A673 (cell line): ENCODE data around the gene HAPLN2. TPM values are rescaled to one million over a fixed set of nuclear protein-coding genes. Genes with fewer than 3 reads are reported as not detected.

ENCODE experiments used
- BruUV-seq: library from RNA; stranded (reverse); fragments of 400-500 nt; replicated peaks from 2 replicates; lab custom pipeline; 2021; lab: Mats Ljungman, UMichigan
- CTCF ChIA-PET: fragments of 300-600 bp; sonication (Branson Sonifier 250); formaldehyde crosslinking; loops from one replicate; lab custom pipeline; 2022; ENCODE audit warnings: antibody characterized with exemption; lab: Charles Lee
- POLR2A ChIA-PET: fragments of 300-600 bp; sonication (Branson Sonifier 250); formaldehyde crosslinking; loops from one replicate; lab custom pipeline; 2022; ENCODE audit warnings: antibody characterized with exemption; ENCODE audit not compliant: low non-redundant PET; lab: Charles Lee
- DNase-seq: peaks from one replicate; pipeline ENCODE4 v3.0.0-alpha.2; 2015; ENCODE audit warnings: low spot score
- H3K27ac ChIP-seq: fragments of 200-600 bp; sonication (generic); 2 replicates; pipeline ENCODE4 v1.5.1; 2016; ENCODE audit warnings: mixed run types, low read depth, mild to moderate bottlenecking, mixed read lengths, antibody characterized with exemption, low read length; ENCODE audit not compliant: poor library complexity, severe bottlenecking
- H3K27me3 ChIP-seq: fragments of 200-600 bp; sonication (generic); replicated peaks from 2 replicates; pipeline ENCODE4 v1.6.1; 2017; ENCODE audit warnings: mixed run types, low read depth, mild to moderate bottlenecking, mixed read lengths, antibody characterized with exemption, low read length; ENCODE audit not compliant: insufficient read depth, poor library complexity
- H3K36me3 ChIP-seq: fragments of 200-600 bp; sonication (generic); 2 replicates; pipeline ENCODE4 v1.6.1; 2016; ENCODE audit warnings: mixed run types, mild to moderate bottlenecking, mixed read lengths, antibody characterized with exemption, low read length; ENCODE audit not compliant: insufficient read depth, poor library complexity, severe bottlenecking
- H3K4me1 ChIP-seq: fragments of 200-600 bp; sonication (generic); 2 replicates; pipeline ENCODE4 v1.6.1; 2017; ENCODE audit warnings: mixed run types, mild to moderate bottlenecking, mixed read lengths, antibody characterized with exemption, low read length; ENCODE audit not compliant: insufficient read depth, poor library complexity, severe bottlenecking
- H3K4me3 ChIP-seq: fragments of 200-600 bp; sonication (generic); 2 replicates; pipeline ENCODE4 v1.5.1; 2016; ENCODE audit warnings: low read depth, mixed run types, mild to moderate bottlenecking, mixed read lengths, low read length; ENCODE audit not compliant: poor library complexity, severe bottlenecking
- H3K9me3 ChIP-seq: fragments of 200-600 bp; sonication (generic); 2 replicates; pipeline ENCODE4 v1.6.1; 2016; ENCODE audit warnings: mixed run types, low read depth, mild to moderate bottlenecking, mixed read lengths, antibody characterized with exemption, low read length; ENCODE audit not compliant: poor library complexity, severe bottlenecking
- EZH2 ChIP-seq: fragments of 200-600 bp; sonication (generic); IDR thresholded peaks from 2 replicates; pipeline ENCODE4 v1.6.1; 2017; ENCODE audit warnings: borderline replicate concordance, low read depth, mild to moderate bottlenecking, mixed read lengths, antibody characterized with exemption, low read length; ENCODE audit not compliant: poor library complexity, severe bottlenecking
- intact Hi-C: fragments of 100-400 bp; cut with micrococcal nuclease; formaldehyde crosslinking; loops from one replicate; pipeline ENCODE4 v1.10.0; 2022; ENCODE audit not compliant: unreplicated experiment
- total RNA-seq: library from RNA; stranded (reverse); gene quantifications from 2 replicates; pipeline ENCODE4 v1.2.3, GENCODE V29; 2021
- TF ChIP-seq, protein P1 (sequence below): fragments of 300-800, 200-600 bp; sonication (generic); conservative IDR thresholded peaks from 2 replicates; pipeline ENCODE4 v1.5.1; 2017; ENCODE audit warnings: low read depth, mild to moderate bottlenecking, antibody characterized with exemption, low read length, moderate library complexity, mixed read lengths

The HAPLN2 gene
- total RNA-seq, 1 experiment from 2014 or later = not detected

DNA sequence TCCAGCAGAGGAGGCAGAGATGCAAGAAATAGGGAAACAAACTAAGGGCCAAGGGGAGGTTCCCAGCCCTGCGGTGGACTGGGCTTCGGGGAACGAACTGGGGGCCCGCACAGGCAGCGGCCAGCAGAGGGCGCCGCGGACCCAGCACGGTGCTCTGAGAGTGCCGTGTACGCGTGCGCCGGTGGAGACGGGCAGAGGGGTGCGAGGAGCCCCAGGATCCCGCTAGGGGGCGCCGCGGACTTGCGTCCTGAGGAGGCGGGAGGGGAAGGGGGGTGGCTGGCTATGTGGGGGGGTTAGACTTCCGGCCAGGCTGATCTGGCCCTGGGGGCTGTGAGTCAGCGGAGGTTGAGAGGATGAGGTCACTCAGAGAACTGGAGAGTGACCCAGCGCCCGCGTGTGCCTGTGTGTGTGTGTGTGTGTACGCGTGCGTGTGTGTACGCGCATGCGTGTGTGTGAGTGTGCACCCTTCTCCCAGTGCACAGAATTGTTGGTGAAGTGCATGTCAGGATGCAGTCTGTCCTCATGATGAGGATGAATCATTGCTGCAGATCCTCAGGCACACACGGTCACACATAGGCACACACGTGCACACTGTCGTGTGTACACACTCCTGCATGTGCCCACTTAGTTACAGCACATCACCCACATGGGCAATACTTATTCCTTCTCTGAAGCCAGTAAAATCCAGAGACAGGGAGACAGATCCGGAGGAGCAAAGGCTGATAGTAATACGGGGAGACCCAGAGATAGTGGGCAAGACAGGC lies 41.0 kb downstream of the HAPLN2 start:
- no peaks in the 10 kb centered on the region for H3K36me3 ChIP-seq
- H3K4me1 ChIP-seq = peaks cover 53% of the 10 kb centered on the region
- peaks cover 22% of the 10 kb centered on the region for H3K27me3 ChIP-seq
- intact Hi-C loops = loop anchor here (2.0 kb wide), 1 partner anchor 17 kb away; the partner anchor contains the start of gene NES
- peak; percentile 96 for DNase-seq
- H3K27ac ChIP-seq = no peak overlapping the region
- no TSS peak for BruUV-seq
- ChIA-PET CTCF (interaction anchor here (0.6 to 1.6 kb wide), 7 partner anchors 17 to 46 kb away, joined by 3 to 5 read pairs (median 3); partner anchors contain the start of gene NES), POLR2A (interaction anchor here (0.6 kb wide), 1 partner anchor 17 kb away, joined by 7 read pairs; no protein-coding TSS in a partner anchor)
- H3K9me3 ChIP-seq = no peaks in the 10 kb centered on the region
- H3K4me3 ChIP-seq = no peak overlapping the region
- TF ChIP-seq EZH2 = no peak
- TF ChIP-seq, protein P1, sequence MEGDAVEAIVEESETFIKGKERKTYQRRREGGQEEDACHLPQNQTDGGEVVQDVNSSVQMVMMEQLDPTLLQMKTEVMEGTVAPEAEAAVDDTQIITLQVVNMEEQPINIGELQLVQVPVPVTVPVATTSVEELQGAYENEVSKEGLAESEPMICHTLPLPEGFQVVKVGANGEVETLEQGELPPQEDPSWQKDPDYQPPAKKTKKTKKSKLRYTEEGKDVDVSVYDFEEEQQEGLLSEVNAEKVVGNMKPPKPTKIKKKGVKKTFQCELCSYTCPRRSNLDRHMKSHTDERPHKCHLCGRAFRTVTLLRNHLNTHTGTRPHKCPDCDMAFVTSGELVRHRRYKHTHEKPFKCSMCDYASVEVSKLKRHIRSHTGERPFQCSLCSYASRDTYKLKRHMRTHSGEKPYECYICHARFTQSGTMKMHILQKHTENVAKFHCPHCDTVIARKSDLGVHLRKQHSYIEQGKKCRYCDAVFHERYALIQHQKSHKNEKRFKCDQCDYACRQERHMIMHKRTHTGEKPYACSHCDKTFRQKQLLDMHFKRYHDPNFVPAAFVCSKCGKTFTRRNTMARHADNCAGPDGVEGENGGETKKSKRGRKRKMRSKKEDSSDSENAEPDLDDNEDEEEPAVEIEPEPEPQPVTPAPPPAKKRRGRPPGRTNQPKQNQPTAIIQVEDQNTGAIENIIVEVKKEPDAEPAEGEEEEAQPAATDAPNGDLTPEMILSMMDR = peak; percentile 100

DNA sequence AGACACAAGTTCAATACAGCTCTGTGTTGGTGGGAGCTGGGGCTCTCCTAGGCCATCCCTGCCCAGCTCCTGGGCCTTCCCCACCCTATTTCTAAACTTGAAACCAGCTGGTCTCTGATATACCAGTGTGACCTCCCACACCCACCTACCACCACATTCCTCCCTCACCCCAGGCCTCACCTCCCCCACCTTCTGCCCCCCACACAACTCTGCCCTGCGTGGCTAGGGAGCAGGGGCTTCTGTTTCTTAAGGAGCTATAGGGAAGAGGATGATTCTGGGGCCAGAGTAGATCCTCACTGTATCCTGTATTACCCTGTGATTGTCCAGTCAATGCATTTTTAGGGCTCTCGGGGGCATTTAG lies 41.5 kb downstream of the HAPLN2 start:
- H3K27ac ChIP-seq = no peak overlapping the region
- ChIA-PET CTCF (interaction anchor here (0.5 to 1.6 kb wide), 4 partner anchors 12 to 127 kb away, joined by 4 to 9 read pairs (median 6); no protein-coding TSS in a partner anchor), POLR2A (interaction anchor here (0.6 kb wide), 1 partner anchor 16 kb away, joined by 7 read pairs; no protein-coding TSS in a partner anchor)
- H3K4me1 ChIP-seq = peaks cover 53% of the 10 kb centered on the region
- no peak overlapping the region for H3K4me3 ChIP-seq
- H3K27me3 ChIP-seq = peaks cover 17% of the 10 kb centered on the region
- TSS peak; percentile 80 for BruUV-seq
- DNase-seq = no peak
- no peaks in the 10 kb centered on the region for H3K9me3 ChIP-seq
- TF ChIP-seq, protein P1 = no peak
- no peak for TF ChIP-seq EZH2
- no peaks in the 10 kb centered on the region for H3K36me3 ChIP-seq
- intact Hi-C loops = loop anchor here (2.0 kb wide), 1 partner anchor 16 kb away; the partner anchor contains the start of gene NES

DNA sequence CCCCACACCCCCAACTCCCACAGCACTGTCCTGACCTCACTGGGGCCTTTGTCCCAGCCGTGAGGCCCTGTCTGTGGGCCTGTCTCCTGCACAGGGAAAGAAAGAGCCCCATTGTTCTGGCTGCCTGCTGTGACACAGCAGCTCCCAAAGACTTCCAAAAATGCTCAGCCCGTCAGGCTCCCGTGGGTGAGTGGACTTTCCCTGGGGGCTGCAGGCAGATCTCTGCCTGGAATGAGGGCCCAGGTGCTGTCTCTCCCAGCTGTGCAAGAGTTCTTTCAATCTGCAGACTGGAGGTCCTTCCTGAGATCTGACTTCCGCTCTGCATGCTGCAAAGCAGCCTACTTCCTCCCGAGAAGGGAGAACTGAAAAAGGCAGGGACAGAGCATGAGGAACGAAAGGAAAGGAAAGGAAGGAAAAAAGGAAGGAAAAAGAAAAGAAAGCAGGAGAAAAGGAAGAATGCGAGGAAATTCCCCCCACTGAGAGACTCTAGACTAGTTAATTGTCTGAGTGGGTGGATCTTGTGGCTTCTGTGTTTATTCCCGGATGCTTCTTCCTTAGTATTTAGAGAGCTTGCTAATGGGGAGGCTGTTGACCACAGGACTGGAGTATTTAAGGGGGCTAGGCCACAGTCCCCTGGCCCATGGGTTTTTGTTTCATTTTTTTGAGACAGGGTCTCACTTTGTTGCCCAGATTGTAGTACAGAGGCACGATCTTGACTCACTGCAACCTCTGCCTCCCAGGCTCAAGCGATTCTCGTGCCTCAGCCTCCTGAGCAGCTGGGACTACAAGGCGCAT lies 43.0 kb downstream of the HAPLN2 start:
- Histone ChIP-seq H3K4me3 (no peak overlapping the region), H3K36me3 (no peaks in the 10 kb centered on the region), H3K27ac (peak overlapping the region; percentile 48), H3K4me1 (peaks cover 47% of the 10 kb centered on the region), H3K9me3 (no peaks in the 10 kb centered on the region), H3K27me3 (peaks cover 2% of the 10 kb centered on the region)
- ChIA-PET CTCF (interaction anchor here (0.9 to 1.6 kb wide), 5 partner anchors 14 to 64 kb away, joined by 3 to 6 read pairs (median 5); partner anchors contain the start of gene BCAN), POLR2A (no interaction called here)
- TF ChIP-seq EZH2 = no peak
- TF ChIP-seq, protein P1 = no peak
- BruUV-seq = no TSS peak
- intact Hi-C loops = no loop called here
- DNase-seq = peak; percentile 46
